ENCODE measurements around the gene ANKRD9.

ANKRD9 gene

DNA sequence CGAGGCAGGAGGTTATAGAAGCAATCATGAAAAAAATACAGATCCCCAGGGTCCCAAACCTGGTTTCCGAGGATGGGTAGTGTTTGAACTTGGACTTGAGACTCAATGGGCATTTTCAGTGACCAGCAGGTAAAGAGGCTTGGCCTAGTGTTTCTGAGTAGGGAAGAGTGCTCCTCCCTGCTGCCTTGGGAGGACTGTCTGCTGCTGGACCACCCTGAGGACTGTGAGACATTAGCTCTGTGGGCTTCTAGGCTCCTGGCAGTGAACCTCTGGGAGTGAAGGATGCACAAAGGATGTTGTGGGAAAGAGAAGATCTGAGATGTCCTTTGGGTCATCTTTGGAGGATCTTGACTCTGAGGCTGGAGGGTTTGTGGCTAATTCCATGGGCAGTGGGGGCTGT is 30.5 kb downstream of the ANKRD9 start:
- no peak for DNase-seq (ENCODE audit: low spot score)

DNA sequence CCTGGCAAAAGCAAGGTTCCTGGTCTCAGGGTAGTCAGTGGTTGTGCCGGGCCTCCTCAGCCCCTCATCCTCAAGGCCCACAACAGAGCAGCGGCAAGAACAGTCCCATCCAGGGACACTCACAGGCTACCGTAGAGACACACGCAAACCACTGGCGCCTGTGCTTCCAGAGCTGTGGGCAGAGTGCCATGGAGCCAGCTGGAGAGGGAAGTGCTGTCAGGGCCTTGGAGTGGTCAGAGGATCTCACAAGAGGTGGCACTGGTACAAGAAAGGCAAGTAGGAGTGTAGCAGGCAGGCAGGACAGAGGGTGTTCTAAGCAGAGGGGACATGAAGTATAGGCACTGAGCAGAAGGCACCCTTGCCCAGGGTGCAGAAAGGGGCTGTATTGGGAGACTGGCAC is 34.6 kb downstream of the ANKRD9 start:
- no peak for DNase-seq (ENCODE audit: low spot score)

DNA sequence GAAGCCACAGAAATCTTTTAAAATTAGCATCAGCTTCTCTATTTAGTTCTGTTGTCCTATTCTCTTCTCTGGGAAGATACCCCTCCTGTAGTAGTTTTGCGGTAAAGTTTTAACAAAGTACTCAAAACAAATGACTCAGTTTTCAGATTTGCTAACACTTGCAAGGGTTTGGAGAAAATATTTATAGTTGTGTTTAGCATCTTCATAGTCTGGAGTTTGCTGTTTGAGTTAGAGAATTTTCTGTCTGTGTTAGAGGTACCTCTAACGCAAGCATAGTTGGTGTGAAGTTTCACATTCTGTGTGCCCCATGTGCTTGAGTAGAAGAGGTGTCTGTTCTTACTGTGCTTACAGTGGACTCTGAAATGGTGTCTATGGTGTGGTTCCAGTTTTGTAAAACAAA is 36.0 kb downstream of the ANKRD9 start:
- no peak for DNase-seq (ENCODE audit: low spot score)

DNA sequence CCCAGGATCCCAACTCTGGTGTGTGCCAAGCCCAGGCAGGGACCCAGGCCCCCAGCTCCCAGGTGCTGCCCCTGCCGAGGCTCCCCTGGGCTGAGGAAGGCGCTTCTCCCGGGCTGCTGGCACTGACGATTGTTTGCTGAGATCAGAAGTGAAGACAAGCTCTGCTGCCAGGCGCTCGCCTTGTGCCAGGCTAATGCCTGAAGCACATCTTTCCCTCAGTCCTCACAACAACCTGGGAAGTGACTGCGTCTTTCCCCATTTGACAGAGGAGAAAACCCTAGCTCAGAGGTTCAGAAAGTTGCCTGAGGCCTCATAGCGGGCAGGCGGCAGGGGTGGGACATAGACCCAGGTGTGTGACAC is 36.8 kb downstream of the ANKRD9 start:
- no peak for DNase-seq (ENCODE audit: low spot score)

DNA sequence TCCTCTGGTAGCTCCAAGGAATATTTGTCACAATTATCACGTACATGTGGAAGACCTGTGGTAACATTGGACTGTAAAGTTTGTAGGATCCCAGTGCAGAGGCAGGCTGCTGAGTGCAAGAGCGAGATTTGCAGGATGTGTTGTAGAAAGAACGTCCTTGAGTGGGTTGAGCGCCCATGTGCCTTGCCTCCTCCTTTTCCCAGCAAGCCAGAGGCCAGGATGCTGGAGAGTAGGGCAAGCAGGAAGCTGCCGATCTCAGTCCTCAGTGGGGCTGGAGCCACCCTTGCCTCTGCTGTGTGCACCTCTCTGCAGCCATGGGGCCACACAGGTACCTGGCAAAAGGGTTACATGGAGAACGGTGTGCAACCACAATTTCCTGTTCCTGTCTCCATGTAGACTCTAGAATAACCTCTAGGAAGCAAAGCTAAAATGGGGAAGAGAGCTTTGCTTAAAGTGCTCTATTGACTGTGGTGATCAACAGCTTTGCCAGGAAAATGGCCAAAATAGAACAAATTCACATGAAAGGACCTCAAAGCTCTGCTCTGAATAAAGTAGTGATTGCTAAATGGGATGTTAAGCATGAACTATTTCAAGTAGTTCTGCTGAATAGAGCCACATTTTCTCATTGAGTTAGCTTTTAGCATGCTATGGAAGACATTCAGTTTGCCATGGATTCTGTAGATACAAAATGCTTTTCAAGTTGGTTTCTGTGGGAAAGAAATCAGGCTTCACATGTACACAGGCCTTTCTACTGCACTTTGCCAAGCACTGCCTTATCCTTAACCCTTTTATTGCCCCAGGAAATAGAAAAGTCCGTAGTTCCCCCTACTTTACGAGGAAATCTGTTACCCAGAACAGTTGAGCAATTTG is 37.4 kb downstream of the ANKRD9 start:
- no peak for DNase-seq (ENCODE audit: low spot score)

DNA sequence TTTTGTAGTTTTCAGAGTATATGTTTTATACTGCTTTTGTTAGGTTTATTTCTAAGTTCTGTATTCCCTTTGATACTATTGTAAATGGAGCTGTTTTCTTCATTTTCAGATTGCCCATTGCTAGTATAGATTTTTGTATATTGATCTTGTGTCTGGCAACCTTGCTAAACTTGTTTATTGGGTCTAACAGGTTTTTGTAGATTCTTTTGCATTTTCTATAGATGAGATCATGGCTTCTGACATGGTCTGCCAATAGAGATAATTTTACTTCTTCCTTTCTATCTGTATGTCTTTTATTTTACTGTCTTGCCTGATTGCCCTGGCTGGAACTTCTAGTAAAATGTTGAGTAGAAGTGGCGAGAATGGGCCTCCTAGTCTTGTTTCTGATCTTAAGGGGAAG is 40.3 kb downstream of the ANKRD9 start:
- DNase-seq (ENCODE audit: low spot score), result no peak

DNA sequence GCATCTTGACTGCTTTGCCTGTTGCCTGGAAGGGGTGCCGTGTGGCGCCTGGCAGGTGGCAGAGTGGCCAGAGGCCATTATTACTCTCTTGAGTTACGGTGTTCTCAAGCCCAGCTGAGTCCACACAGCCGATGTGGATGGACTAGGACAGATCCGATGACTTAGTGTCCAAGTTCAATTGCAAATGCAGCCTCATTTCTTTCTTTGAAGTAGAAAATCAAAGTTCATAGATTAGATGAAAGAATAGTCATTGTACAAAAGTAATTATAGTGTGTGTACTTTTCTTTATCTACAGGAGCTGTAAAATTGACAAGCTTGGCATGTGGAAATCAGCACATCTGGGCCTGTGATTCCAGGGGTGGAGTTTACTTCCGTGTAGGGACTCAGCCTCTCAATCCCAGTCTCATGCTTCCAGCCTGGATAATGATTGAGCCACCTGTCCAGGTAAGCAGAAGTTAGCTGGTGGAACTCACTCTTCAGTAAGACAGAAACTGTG is 44.7 kb downstream of the ANKRD9 start:
- no peak for DNase-seq (ENCODE audit: low spot score)

DNA sequence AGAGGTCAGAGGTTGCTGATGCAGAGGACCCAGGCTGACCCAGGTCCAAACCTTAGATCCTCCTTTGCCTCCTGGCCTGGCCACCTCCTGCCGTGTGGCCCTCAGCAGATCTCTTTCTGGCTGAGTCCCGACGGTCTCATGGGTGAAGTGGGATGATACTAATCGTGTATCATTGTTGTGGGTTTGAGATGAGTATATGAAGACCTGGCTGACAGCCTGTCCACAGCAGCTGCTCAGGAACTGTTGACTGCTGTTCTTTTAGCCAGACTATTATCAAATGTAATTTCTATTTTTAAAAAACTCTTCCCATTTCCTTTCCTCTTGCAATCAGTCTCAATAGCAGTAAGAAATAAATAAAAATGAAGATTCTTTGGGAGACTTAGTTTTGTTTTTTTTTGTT is 45.6 kb downstream of the ANKRD9 start:
- no peak for DNase-seq (ENCODE audit: low spot score)

DNA sequence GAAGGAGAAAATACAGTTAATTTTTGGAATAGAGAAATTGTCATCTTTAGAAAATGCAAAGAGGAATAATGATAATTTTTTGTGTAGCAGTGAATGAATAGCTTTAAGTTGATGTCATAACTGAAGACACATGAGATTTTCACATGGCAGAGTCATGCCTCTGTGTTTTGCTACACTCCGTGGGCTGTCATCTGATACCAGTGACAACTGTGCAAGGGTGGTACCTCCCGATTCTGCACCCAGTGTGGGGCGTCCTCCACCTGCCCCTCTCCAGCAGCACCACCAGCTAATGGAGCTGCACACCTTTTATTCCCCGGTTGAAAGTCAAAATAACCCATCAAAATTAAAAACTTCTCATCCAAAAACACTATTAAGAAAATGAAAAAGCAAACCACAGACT is 47.2 kb downstream of the ANKRD9 start:
- no peak for DNase-seq (ENCODE audit: low spot score)

DNA sequence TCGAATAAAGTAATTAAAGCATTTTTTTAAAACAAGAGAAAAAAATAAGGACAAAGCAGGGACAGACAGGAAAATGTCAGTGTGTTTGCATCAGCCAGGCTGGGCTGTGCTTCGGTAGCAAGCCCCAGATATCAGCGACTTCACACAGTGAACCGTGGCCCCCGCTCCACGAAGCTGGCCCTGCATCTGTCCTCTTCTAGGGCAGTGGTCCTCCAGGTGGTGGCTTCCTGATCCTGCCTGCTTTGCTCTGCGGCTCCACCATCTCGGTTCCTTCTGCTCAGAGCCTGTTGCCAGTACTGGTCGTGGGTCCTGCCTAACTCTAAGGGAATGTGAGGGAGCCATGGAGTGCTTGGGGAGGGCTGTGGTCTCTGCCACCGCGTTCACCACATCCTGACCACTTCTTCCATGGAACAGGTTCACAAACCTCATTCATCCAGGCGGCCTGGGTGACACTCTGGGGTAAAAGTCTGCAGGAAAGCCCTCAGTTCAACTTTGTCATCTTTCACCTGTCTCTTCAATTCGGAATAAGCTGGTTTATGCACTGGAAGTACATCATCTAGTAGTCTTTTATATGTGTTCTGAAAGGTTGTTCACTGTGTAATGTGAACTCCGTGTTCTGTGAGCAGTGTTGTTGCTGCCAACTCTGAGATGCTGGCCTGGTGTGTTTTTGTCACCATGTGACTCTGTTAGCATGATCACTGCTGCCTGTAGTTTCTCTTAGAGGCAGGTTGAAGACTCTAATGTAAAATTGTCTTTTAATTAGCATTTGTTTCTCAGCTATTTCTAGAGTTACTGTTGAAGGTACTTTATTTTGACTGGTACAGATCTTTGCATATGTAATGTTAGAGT is 47.9 kb downstream of the ANKRD9 start:
- DNase-seq (ENCODE audit: low spot score), result no peak

DNA sequence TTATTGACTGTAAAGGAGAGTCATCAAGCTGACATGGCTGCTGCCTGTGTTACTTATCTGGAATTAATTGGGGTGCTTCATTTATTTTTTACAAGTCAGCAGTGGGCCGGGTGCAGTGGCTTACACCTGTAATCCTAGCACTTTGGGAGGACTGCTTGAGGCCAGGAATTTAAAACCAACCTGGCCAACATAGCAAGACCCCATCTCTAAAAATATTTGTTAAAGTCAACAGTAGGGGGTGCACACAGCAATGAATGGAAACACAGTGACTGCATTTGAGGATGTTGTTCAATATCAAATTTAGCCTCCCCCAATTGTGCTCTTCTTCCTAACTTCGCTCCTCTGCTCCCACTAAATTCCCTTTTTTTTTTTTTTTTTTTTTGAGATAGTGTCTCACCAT is 52.1 kb downstream of the ANKRD9 start:
- DNase-seq (ENCODE audit: low spot score), result no peak

DNA sequence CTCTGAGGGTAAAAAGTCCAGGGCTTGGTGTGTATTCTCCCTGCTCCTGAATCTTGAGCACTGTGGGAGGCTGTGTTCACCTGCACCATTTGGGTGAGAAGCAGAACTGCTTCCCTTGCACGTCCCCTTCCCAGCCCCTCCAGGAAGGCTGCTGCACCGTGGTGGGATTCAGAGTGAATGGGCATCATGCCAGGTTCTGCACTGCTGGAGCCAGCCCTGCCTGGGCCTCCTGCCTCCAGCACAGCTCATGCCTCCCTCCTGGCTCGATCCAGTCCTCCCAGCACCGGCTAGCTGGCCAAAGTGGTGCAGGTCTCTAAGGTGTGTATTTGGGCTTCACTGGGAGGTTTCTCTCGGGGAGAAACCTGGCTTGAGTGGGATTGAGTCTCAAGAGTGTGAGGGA is 54.9 kb downstream of the ANKRD9 start:
- DNase-seq (ENCODE audit: low spot score), result no peak

DNA sequence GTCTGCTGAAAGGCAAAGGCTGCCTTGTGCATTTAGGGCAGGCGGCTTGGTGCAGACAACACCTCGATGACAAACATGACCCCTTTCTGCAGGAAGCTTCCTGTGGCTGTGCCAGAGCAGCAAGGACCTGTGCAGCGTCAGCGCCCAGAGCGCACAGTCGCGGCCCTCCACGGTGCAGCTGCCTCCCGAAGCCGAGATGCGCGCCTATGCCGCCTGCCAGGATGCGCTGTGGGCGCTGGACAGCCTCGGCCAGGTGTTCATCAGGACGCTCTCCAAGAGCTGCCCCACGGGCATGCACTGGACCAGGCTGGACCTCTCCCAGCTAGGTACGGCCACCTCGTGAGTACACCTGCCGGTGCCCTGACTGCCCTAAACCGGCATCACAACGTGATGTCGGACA is 57.3 kb downstream of the ANKRD9 start:
- no peak for DNase-seq (ENCODE audit: low spot score)
